ENCODE measurements around the gene PLCH1.
"Not testable (repeated sequence)": the region's sequence is repeated elsewhere in the genome, so short reads cannot be mapped to it uniquely, and the experiment has no call there.

The PLCH1 gene

GRCh38 chr3:155640098-155640497 lies 104.8 kb downstream of the PLCH1 start:
- no peak for DNase-seq

DNA sequence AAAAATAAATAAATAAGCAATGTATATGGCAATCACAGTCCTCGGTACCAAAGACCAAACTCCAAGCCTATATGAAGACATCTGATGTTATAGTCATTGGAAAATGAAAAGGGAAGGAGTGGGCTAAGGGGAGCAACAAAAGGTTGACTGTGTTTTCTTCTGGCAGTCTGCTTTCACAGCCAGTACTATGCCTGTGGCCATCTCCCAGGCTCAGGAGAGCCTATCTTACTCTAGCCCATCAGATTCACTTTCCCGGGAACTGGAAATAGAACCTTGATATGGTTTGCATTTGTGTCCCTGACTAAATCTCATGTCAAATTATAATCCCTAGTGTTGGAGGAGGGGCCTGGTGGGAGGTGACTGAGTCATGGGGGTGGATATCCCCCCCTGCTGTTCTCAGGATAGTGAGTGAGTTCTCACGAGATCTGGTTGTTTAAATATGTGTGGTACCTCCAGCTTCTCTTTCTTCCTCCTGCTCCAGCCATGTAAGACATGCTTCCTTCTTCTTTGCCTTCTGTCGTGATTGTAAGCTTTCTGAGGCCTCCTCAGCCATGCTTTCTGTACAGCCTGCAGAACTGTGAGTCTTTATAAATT lies 105.3 kb downstream of the PLCH1 start:
- DNase-seq = no peak

DNA sequence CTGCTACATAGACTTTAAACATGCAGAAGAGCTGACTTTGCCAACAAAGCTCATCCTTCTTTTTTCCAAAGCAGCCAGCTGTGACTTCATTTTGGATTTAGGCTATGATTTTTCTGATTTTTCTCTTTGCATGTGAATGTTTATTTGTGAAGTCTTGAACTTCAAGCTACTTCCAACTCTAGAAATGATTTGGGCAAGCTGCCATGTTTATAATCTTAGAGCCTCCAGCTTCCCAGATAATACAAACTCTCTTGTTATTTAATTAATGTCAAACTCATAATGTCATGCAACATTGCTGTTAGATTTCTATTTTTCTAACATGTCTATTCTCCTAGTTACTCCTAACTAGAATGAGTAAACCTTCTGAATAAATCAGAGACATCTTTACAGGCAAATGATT lies 106.4 kb downstream of the PLCH1 start:
- DNase-seq = not testable (repeated sequence)

- no peak for DNase-seq
Measured at GRCh38 chr3:155637567-155637966, 107.3 kb downstream of the PLCH1 start.

- DNase-seq = no peak
Measured at GRCh38 chr3:155635056-155635455, 109.8 kb downstream of the PLCH1 start.

GRCh38 chr3:155634121-155634719 lies 110.7 kb downstream of the PLCH1 start:
- no peak for DNase-seq

GRCh38 chr3:155631323-155632019 lies 113.4 kb downstream of the PLCH1 start:
- no peak for DNase-seq

DNA sequence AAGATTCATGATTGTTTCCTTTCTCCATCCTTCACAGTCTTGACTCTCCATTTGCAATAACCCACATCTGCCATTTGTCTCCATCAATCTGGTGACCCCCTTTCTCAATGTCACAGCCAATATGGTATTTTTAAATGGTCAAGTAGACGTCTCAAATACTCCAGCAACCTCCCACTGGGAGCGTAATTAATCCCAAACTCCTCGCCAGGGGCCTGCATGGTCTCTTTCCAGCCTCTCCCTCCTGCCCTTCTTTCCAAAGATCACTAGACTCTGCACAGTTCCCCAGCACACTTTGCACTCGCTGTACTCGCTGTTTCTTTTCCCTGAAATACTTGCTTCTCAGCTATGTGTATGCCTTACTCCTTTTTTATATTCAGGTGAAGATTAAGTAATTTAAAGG lies 115.3 kb downstream of the PLCH1 start:
- peak; percentile 28 for DNase-seq

DNA sequence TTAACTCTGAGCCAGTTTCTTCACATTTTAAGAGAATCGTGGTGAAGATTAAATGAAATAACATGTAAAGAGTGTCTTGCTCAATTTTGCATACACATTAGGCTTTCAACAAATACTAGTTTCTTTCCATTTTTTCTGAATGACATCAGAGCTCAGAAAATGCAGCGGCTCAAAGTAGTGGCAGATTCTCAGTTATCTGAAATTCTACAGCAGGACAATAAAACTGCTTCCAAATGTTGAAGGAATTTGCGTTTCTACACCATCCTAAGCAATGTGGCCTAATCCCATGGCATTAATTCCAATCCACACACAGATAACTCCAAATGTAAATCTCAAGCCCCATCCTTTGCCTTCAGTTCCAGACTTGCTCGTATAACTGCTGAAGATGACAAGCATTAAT lies 115.8 kb downstream of the PLCH1 start:
- no peak for DNase-seq

- DNase-seq = not testable (repeated sequence)
Measured at GRCh38 chr3:155622647-155623046, 122.2 kb downstream of the PLCH1 start.

DNA sequence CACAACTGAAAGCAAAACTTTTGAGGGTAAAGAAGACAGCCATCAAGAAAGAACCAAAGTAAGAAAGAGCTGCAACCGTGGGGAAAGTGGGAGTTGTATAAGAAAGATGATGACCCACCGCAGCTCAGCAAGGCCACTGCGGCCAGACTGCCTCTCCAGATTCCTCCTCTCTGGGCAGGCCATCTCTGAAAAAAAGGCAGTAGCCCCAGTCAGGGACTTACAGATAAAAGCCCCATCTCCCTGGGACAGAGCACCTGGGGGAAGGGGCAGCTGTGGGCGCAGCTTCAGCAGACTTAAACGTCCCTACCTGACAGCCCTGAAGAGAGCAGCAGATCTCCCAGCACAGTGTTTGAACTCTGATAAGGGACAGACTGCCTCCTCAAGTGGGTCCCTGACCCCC lies 124.3 kb downstream of the PLCH1 start:
- not testable (repeated sequence) for DNase-seq

DNA sequence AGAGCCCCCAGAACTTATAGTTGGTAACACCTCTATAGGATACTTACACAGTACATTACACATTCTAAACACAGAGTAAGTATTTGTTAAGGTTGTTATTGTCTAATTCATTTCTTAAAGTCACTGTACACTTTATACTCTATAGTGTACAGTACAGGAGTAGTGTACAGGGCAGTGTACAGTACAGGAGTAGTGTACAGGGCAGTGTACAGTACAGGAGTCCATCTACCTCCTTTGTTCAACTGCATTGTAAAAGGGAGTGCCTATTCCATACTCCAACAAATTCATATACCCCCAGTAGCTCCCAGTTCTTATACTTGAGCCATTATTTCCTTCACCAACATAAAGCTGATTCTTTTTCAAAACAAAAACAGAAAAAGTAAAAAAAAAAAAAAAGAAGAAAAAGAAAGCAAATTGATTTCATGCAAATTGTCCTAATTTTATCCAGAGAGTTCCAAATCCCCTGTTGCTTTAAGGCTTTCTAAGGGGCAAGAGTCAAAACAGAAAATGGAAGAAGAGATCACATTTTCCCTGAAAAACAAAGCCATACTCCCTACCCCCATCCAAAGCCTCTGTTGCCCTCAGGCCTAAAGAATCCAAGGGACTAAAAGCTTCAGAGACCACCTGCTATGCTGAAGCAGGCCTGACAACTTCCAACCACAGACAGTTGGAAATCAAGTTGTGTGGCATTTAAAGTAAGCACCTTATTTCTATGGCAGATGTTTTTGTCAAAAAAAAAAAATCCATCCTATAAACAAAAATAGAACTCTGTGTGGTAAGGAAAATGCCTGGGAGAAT lies 125.6 kb downstream of the PLCH1 start:
- DNase-seq = no peak

DNA sequence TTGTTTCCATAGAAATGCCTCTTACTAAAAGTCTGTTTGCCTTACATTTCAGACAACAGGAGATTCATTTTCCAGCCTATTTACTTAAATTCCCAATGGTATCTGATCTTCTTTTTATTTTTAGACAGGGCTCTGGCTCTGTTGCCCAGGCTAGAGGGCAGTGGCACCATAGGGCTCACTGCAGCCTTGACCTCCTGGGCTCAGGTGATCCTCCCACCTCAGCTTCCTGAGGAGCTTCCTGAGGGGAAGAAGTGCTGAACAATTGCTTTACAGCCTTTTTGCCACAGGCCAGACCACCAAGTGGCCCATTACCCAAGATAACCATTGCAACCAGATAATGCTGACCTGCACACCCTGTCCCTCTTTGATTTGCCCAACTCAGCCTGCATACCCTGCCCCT lies 126.3 kb downstream of the PLCH1 start:
- no peak for DNase-seq

DNA sequence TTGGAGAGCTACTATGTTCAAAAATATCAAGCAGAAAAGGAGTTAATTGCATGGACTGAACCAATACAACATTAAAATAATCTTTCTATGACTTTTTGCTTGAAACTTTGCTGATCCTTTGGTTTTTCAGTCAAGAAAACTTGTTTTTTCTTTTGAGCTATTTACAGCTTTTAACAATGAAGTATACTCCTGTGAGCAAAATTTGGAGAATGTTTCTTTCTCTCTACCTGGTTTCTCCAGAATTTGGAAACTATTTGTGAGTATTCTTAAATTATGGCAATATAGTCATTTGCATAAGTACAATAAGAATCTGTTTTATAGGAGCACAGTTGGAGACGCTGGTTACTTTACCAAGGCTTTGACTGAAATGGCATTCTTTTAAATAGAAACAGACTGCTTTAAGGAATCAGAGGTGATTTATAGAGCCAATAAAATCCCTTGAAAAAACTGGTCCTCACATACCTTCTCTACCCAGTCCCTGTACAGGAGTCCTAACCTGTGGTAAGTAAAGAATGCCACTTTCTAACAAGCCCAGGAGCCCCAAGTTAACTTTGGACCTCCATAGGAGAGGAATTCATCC lies 127.4 kb downstream of the PLCH1 start:
- no peak for DNase-seq

DNA sequence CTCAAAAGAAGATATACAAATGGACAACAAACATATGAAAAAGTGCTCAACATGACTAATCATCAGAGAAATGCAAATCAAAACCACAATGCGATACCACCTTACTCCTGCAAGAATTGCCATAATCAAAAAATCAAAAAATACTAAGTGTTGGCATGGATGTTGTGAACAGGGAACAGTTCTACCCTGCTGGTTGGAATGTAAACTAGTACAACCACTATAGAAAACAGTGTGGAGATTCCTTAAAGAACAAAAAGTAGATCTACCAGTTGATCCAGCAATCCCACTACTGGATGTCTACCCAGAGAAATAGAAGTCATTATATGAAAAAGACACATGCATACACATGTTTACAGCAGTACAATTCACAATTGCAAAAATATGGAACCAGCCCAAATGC lies 129.7 kb downstream of the PLCH1 start:
- not testable (repeated sequence) for DNase-seq

DNA sequence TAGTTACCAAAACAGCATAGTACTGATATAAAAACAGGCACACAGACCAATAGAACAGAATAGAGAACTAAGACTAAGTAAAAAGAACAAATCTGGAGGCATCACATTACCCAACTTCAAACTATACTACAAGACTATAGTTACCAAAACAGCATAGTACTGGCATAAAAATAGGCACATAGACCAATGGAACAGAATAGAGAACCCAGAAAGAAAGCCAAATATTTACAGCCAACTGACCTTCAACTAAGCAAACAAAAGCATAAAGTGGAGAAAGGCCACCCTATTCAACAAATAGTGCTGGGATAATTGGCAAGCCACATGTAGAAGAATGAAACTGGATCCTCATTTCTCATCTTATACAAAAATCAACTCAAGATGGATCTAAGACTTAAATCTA lies 130.5 kb downstream of the PLCH1 start:
- DNase-seq = not testable (repeated sequence)

GRCh38 chr3:155611456-155611855 lies 133.4 kb downstream of the PLCH1 start:
- no peak for DNase-seq

DNA sequence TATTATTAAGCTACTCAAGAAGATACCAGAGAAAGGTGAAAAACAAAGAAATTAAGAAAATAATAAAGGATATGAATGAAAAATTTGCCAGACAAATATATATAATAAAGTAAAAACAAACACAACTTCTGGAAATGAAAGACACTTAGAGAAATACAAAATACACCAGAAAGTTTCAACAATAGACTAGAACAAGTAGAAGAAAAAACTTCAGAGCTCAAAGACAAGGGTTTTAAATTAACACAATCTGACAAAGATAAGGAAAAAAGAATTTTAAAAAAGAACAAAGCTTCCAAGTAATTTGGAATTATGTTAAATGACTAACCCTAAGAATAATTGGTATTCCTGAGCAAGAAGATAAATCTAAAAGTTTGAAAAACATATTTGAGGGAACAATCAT lies 135.3 kb downstream of the PLCH1 start:
- DNase-seq = no peak

DNA sequence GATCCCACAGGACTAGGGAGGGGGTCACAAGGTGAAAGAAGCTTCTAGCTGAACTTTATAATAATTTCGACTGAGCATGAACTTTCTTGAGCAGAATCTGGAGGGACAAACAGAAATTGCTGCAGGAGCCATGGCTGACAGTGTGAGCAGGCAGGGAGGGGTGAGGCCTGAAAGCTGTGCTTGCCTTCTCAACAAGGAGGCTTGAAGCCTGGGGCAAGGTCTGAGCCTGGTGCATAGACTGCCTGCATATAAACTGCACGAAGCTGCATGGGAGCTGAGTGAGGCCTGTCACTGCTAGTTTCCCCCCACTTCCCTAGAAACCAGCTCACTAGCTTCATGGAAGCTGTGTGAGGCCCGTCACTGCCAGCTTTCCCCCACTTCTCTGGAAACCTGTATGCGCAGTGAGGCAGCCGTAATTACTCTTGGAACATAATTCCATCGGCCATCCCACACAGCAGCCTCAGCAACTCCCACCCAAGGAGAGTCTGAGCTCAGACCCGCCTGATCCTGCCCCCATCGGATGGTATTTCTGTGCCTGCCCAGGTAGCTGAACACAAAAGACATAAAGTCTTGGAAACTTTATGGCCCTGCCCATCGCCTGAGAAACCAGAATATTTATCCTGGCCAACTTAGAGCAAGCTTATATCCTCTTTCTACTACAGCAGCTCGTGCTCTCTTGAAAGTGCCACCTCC lies 136.5 kb downstream of the PLCH1 start:
- DNase-seq = no peak

DNA sequence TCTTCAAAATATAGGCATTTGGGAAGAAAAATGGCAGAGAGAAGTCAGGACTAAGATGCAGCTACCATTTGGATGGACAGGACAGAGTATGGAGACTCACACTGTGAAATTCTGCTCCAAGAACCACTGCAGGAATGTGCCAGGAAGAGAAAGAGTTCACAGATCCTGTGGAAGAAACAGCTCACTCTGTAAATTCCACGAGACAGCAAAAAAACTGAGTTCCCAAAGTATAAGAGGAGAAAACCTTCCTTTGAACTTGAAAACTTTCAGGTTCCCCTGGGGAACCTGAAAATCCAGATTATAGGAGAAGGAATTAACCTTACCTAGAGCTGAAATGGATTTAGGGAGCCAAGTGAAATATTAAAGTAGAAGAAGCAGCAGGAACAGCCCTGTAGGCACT lies 137.1 kb downstream of the PLCH1 start:
- DNase-seq = no peak

GRCh38 chr3:155605571-155605970 lies 139.3 kb downstream of the PLCH1 start:
- DNase-seq = no peak

DNA sequence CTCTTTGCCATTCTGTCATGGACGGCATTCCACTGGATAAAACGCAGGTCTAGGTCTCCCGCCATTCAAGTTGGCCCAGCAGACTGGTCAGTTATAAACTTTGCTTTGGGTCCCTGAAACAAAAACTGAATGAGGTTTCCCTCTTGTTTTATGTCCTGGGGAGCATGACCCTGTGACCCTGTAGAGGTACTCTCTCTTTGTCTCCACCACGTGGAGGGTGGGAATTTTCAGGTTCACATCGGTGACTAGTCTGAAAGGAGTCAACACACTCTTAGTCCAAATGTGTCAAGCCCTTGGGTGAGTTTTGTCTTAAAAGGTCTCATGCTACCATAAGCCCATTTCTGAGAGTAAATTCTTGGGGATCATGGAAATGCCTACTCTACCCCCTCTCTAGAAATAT lies 139.9 kb downstream of the PLCH1 start:
- no peak for DNase-seq

- no peak for DNase-seq
Measured at GRCh38 chr3:155604126-155604525, 140.7 kb downstream of the PLCH1 start.

Data from retina (tissue), 1 donor.